Caco-2 (cell line): ENCODE results near the gene ITPA. TPM values are rescaled to one million over a fixed set of nuclear protein-coding genes. Genes with fewer than 3 reads are reported as not detected.

ENCODE experiments used
- BruUV-seq: library from RNA; stranded (reverse); fragments of 400-500 nt; replicated peaks from 2 replicates; lab custom pipeline; 2021; lab: Mats Ljungman, UMichigan
- CTCF ChIA-PET: fragments of 300-600 bp; sonication (Branson Sonifier 250); formaldehyde crosslinking; loops from one replicate; lab custom pipeline; 2022; ENCODE audit warnings: antibody characterized with exemption; lab: Charles Lee
- POLR2A ChIA-PET: fragments of 300-600 bp; sonication (Branson Sonifier 250); formaldehyde crosslinking; loops from one replicate; lab custom pipeline; 2022; ENCODE audit warnings: antibody characterized with exemption; lab: Charles Lee
- DNase-seq, 2 experiments: peaks; one replicate each; pipeline versions ENCODE4 v3.0.0 to v3.0.0-alpha.2; 2020 to 2022
- H3K27me3 ChIP-seq: replicated peaks from 2 replicates; pipeline ENCODE4 v1.6.0; 2011; ENCODE audit warnings: low read length; ENCODE audit not compliant: control insufficient read depth, insufficient read depth
- H3K36me3 ChIP-seq: 2 replicates; pipeline ENCODE4 v1.5.1; 2011; ENCODE audit warnings: low read length; ENCODE audit not compliant: control insufficient read depth, insufficient read depth
- H3K4me1 ChIP-seq: fragments of 250-450 bp; sonication (Bioruptor Pico); 2 replicates; pipeline ENCODE4 v1.5.1; 2020; ENCODE audit warnings: mild to moderate bottlenecking
- H3K4me3 ChIP-seq: 2 replicates; pipeline ENCODE4 v1.5.1; 2011; ENCODE audit warnings: low read depth, mild to moderate bottlenecking, control low read depth, low read length
- H3K9me3 ChIP-seq: fragments of 250-450 bp; sonication (Bioruptor Pico); 2 replicates; pipeline ENCODE4 v1.5.1; 2020; ENCODE audit warnings: mild to moderate bottlenecking, moderate library complexity
- H3K27ac Mint-ChIP-seq: one replicate; pipeline ENCODE4 v1.8.0; 2022; ENCODE audit warnings: mixed read lengths; ENCODE audit not compliant: unreplicated experiment
- H3K27me3 Mint-ChIP-seq: one replicate; pipeline ENCODE4 v1.8.0; 2022; ENCODE audit warnings: mixed read lengths; ENCODE audit not compliant: insufficient read depth, unreplicated experiment
- H3K36me3 Mint-ChIP-seq: one replicate; pipeline ENCODE4 v1.8.0; 2022; ENCODE audit warnings: mild to moderate bottlenecking, mixed read lengths; ENCODE audit not compliant: insufficient read depth, unreplicated experiment
- H3K4me1 Mint-ChIP-seq: one replicate; pipeline ENCODE4 v1.8.0; 2022; ENCODE audit warnings: low read depth, mixed read lengths; ENCODE audit not compliant: unreplicated experiment
- H3K4me3 Mint-ChIP-seq: one replicate; pipeline ENCODE4 v1.8.0; 2022; ENCODE audit warnings: mild to moderate bottlenecking, moderate library complexity, mixed read lengths; ENCODE audit not compliant: unreplicated experiment
- H3K9me3 Mint-ChIP-seq: one replicate; pipeline ENCODE4 v1.8.0; 2022; ENCODE audit warnings: mixed read lengths; ENCODE audit not compliant: unreplicated experiment
- intact Hi-C: fragments of 100-400 bp; cut with micrococcal nuclease; formaldehyde crosslinking; loops from one replicate; pipeline ENCODE4 v1.10.0; 2022; ENCODE audit not compliant: unreplicated experiment
- total RNA-seq: library from RNA; stranded (reverse); gene quantifications from 2 replicates; pipeline ENCODE4 v1.2.3, GENCODE V29; 2022
- TF ChIP-seq, protein P1 (sequence below), 2 experiments: fragments of 200-600 bp in 1 of 2; IDR thresholded peaks; 1 replicate in 1 of 2; 2 replicates in 1 of 2; pipeline versions ENCODE4 v1.5.1 to v1.8.0; 2011 to 2022; ENCODE audit warnings: antibody characterized with exemption in 1 of 2, control low read depth in 1 of 2, inconsistent platforms in 1 of 2, low read depth in 1 of 2, low read length in 1 of 2, mild to moderate bottlenecking in 1 of 2, moderate library complexity in 1 of 2; ENCODE audit not compliant: insufficient read depth in 1 of 2, severe bottlenecking in 1 of 2, unreplicated experiment in 1 of 2

The ITPA gene
- total RNA-seq, 1 experiment from 2014 or later, result 73.8 TPM

GRCh38 chr20:3239867-3240775 is 30.8 kb downstream of the ITPA start:
- Mint-ChIP-seq H3K9me3 (no peaks in the 10 kb centered on the region), H3K27me3 (no peaks in the 10 kb centered on the region), H3K4me3 (peak overlapping the region; percentile 94), H3K27ac (peak overlapping the region; percentile 87), H3K4me1 (peaks cover 30% of the 10 kb centered on the region), H3K36me3 (peaks cover 5% of the 10 kb centered on the region)
- intact Hi-C loops, result no loop called here
- CTCF ChIA-PET, result interaction anchor here (0.9 kb wide), 1 partner anchor 17 kb away, joined by 4 read pairs; no protein-coding TSS in a partner anchor
- Histone ChIP-seq H3K4me1 (peaks cover 15% of the 10 kb centered on the region), H3K36me3 (no peaks in the 10 kb centered on the region), H3K27me3 (no peaks in the 10 kb centered on the region), H3K9me3 (no peaks in the 10 kb centered on the region), H3K4me3 (peak overlapping the region; percentile 83)
- POLR2A ChIA-PET, result interaction anchor here (0.7 kb wide), 1 partner anchor 17 kb away, joined by 3 read pairs; no protein-coding TSS in a partner anchor
- TF ChIP-seq, protein P1, sequence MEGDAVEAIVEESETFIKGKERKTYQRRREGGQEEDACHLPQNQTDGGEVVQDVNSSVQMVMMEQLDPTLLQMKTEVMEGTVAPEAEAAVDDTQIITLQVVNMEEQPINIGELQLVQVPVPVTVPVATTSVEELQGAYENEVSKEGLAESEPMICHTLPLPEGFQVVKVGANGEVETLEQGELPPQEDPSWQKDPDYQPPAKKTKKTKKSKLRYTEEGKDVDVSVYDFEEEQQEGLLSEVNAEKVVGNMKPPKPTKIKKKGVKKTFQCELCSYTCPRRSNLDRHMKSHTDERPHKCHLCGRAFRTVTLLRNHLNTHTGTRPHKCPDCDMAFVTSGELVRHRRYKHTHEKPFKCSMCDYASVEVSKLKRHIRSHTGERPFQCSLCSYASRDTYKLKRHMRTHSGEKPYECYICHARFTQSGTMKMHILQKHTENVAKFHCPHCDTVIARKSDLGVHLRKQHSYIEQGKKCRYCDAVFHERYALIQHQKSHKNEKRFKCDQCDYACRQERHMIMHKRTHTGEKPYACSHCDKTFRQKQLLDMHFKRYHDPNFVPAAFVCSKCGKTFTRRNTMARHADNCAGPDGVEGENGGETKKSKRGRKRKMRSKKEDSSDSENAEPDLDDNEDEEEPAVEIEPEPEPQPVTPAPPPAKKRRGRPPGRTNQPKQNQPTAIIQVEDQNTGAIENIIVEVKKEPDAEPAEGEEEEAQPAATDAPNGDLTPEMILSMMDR (IDR thresholded peaks at IDR 0.05; ENCODE audit: insufficient read depth in 1 of 2, low read depth in 1 of 2, low read length in 1 of 2, severe bottlenecking in 1 of 2, unreplicated experiment in 1 of 2), result no peak
- TSS peak; percentile 47 for BruUV-seq
- DNase-seq, result no peak

DNA sequence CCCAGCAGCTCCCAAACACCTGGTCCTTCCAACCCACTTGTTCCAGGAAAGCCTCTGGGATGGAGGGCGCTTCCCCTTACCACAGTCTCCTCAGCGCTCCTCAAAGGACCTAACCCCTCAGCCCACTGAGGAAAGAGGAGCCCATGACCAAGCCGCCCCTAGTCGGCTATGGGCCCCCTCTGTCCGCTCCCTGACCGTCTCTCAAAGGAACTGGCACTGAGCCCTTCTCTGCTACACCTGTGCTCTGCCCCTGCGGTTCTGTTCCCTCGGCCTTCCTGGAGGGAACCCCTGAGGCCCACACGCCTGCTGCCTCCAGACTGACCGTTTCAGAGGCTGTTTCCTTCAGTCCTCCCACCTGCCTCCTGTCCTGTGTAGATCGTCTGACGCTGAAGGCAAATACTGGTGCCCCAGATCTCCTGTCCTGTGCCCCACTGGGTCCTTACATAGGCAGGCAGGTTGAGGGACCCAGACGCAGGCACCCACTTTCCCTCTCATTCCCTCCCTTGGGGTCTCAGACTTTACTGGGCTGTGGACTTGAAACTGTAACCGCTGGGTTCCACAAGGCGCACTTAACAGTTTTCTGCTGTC is 31.6 kb downstream of the ITPA start:
- H3K27ac Mint-ChIP-seq, result no peak overlapping the region
- Histone ChIP-seq H3K4me3 (no peak overlapping the region), H3K4me1 (peaks cover 15% of the 10 kb centered on the region), H3K9me3 (no peaks in the 10 kb centered on the region), H3K36me3 (no peaks in the 10 kb centered on the region), H3K27me3 (no peaks in the 10 kb centered on the region)
- no peak for DNase-seq
- peaks cover 30% of the 10 kb centered on the region for H3K4me1 Mint-ChIP-seq
- no peaks in the 10 kb centered on the region for H3K9me3 Mint-ChIP-seq
- TF ChIP-seq, protein P1 (IDR thresholded peaks at IDR 0.05; ENCODE audit: insufficient read depth in 1 of 2, low read depth in 1 of 2, low read length in 1 of 2, severe bottlenecking in 1 of 2, unreplicated experiment in 1 of 2), result no peak
- CTCF ChIA-PET, result interaction anchor here (1.6 kb wide), 1 partner anchor 9 kb away, joined by 3 read pairs; no protein-coding TSS in a partner anchor
- H3K36me3 Mint-ChIP-seq, result peaks cover 5% of the 10 kb centered on the region
- no peaks in the 10 kb centered on the region for H3K27me3 Mint-ChIP-seq
- POLR2A ChIA-PET, result no interaction called here
- intact Hi-C loops, result no loop called here
- no TSS peak for BruUV-seq
- H3K4me3 Mint-ChIP-seq, result peak overlapping the region; percentile 94

GRCh38 chr20:3242172-3242692 is 32.9 kb downstream of the ITPA start:
- no peak overlapping the region for H3K4me3 Mint-ChIP-seq
- no peaks in the 10 kb centered on the region for H3K9me3 Mint-ChIP-seq
- Histone ChIP-seq H3K4me1 (peaks cover 15% of the 10 kb centered on the region), H3K36me3 (no peaks in the 10 kb centered on the region), H3K27me3 (no peaks in the 10 kb centered on the region), H3K4me3 (no peak overlapping the region), H3K9me3 (no peaks in the 10 kb centered on the region)
- BruUV-seq, result no TSS peak
- intact Hi-C loops, result no loop called here
- POLR2A ChIA-PET, result no interaction called here
- peak overlapping the region; percentile 37 for H3K27ac Mint-ChIP-seq
- peaks cover 30% of the 10 kb centered on the region for H3K4me1 Mint-ChIP-seq
- peaks cover 5% of the 10 kb centered on the region for H3K36me3 Mint-ChIP-seq
- TF ChIP-seq, protein P1 (IDR thresholded peaks at IDR 0.05; ENCODE audit: insufficient read depth in 1 of 2, low read depth in 1 of 2, low read length in 1 of 2, severe bottlenecking in 1 of 2, unreplicated experiment in 1 of 2), result no peak
- DNase-seq, result no peak
- CTCF ChIA-PET, result interaction anchor here (0.5 to 1.6 kb wide), 3 partner anchors 8 to 715 kb away, joined by 3 to 7 read pairs (median 4); no protein-coding TSS in a partner anchor
- no peaks in the 10 kb centered on the region for H3K27me3 Mint-ChIP-seq
